HepG2 (cell line): ENCODE measurements around the gene RPL23. TPM values are rescaled to one million over a fixed set of nuclear protein-coding genes. Genes with fewer than 3 reads are reported as not detected.

Source experiments
- ARID4A ChIP-seq: sonication (generic); formaldehyde crosslinking; IDR thresholded peaks from 2 replicates; pipeline ENCODE4 v1.5.0; 2020; ENCODE audit warnings: mild to moderate bottlenecking, missing genetic modification reagents, borderline replicate concordance
- EED ChIP-seq: sonication (generic); formaldehyde crosslinking; IDR thresholded peaks from 2 replicates; pipeline ENCODE4 v1.5.0; 2020; ENCODE audit warnings: mild to moderate bottlenecking, missing genetic modification reagents
- GMEB2 ChIP-seq: IDR thresholded peaks from 2 replicates; pipeline ENCODE4 v1.6.1; 2016; ENCODE audit warnings: missing biosample characterization, missing genetic modification reagents, low read depth
- IKZF1 ChIP-seq: fragments of 450-650 bp; IDR thresholded peaks from 2 replicates; pipeline ENCODE4 v1.7.1; 2016
- IRX3 ChIP-seq: sonication (generic); formaldehyde crosslinking; IDR thresholded peaks from 2 replicates; pipeline ENCODE4 v1.8.1; 2023; ENCODE audit warnings: mild to moderate bottlenecking, low read depth, missing genetic modification reagents, borderline replicate concordance
- KAT7 ChIP-seq: IDR thresholded peaks from 2 replicates; pipeline ENCODE4 v1.6.1; 2018; ENCODE audit warnings: borderline replicate concordance, missing compliant biosample characterization
- KAT8 ChIP-seq: IDR thresholded peaks from 2 replicates; pipeline ENCODE4 v1.6.1; 2016; ENCODE audit warnings: missing genetic modification reagents, missing compliant biosample characterization
- MED1 ChIP-seq: sonication (generic); formaldehyde crosslinking; IDR thresholded peaks from 2 replicates; pipeline ENCODE4 v1.4.0; 2020; ENCODE audit warnings: missing genetic modification reagents
- MTA3 ChIP-seq: sonication (generic); formaldehyde crosslinking; IDR thresholded peaks from 2 replicates; pipeline ENCODE4 v1.4.0; 2020; ENCODE audit warnings: missing genetic modification reagents
- MTERF4 ChIP-seq: sonication (generic); formaldehyde crosslinking; IDR thresholded peaks from 2 replicates; pipeline ENCODE4 v1.8.0; 2023; ENCODE audit warnings: mild to moderate bottlenecking, missing genetic modification reagents
- SOX13 ChIP-seq, 3 experiments: fragments of 450-650 bp in 1 of 3; sonication (generic) in 1 of 3; formaldehyde crosslinking in 1 of 3; IDR thresholded peaks in 2 of 3; conservative IDR thresholded peaks in 1 of 3; 2 replicates each; pipeline versions ENCODE4 v1.5.0 to v1.6.1; 2016 to 2020; ENCODE audit warnings: antibody characterized with exemption in 1 of 3, mild to moderate bottlenecking in 1 of 3, missing compliant biosample characterization in 1 of 3, missing genetic modification reagents in 1 of 3, moderate library complexity in 1 of 3
- SOX5 ChIP-seq: IDR thresholded peaks from 2 replicates; pipeline ENCODE4 v1.6.1; 2016; ENCODE audit warnings: borderline replicate concordance
- SRSF1 ChIP-seq: fragments of 200-400 bp; formaldehyde crosslinking; optimal IDR thresholded peaks from 2 replicates; pipeline ENCODE3; 2017; ENCODE audit warnings: mild to moderate bottlenecking, low read depth, low read length, moderate library complexity
- TBL1XR1 ChIP-seq: fragments of 150-350 bp; IDR thresholded peaks from 2 replicates; pipeline ENCODE4 v1.6.1; 2014; ENCODE audit warnings: borderline replicate concordance, low read length; ENCODE audit not compliant: partially characterized antibody
- ZKSCAN5 ChIP-seq: sonication (generic); formaldehyde crosslinking; IDR thresholded peaks from 2 replicates; pipeline ENCODE4 v1.5.1; 2020; ENCODE audit warnings: mild to moderate bottlenecking, missing genetic modification reagents
- ZNF260 ChIP-seq: sonication (generic); formaldehyde crosslinking; IDR thresholded peaks from 2 replicates; pipeline ENCODE4 v1.4.0; 2020; ENCODE audit warnings: missing genetic modification reagents, low read depth, mild to moderate bottlenecking, borderline replicate concordance
- ZNF282 ChIP-seq: fragments of 450-650 bp; IDR thresholded peaks from 2 replicates; pipeline ENCODE4 v1.6.1; 2018; ENCODE audit not compliant: partially characterized antibody
- ZNF30 ChIP-seq: sonication (generic); formaldehyde crosslinking; IDR thresholded peaks from 2 replicates; pipeline ENCODE4 v1.5.0; 2020; ENCODE audit warnings: mild to moderate bottlenecking, missing genetic modification reagents
- ZNF781 ChIP-seq: sonication (generic); formaldehyde crosslinking; IDR thresholded peaks from 2 replicates; pipeline ENCODE4 v1.5.1; 2020; ENCODE audit warnings: borderline replicate concordance, mild to moderate bottlenecking, missing genetic modification reagents; ENCODE audit errors: not compliant biosample characterization
- polyA plus RNA-seq, 8 experiments: library from polyadenylated mRNA; depleted of rRNA in 3 of 8; stranded (reverse) in 7 of 8; unstranded in 1 of 8; fragments of >200 nt; fragmentation: Illumina TruSeq in 4 of 8; extraction: Trizol in 4 of 8; gene quantifications; 2 replicates each; pipeline versions ENCODE4 v1.2.1 to v1.2.3, GENCODE V29; 2011 to 2016; ENCODE audit warnings: low read depth in 4 of 8, missing spikeins in 1 of 8, mixed read lengths in 1 of 8; ENCODE audit not compliant: insufficient read depth in 1 of 8
- total RNA-seq, 5 experiments: library from RNA; depleted of rRNA; stranded (reverse); fragments of >200 nt; fragmentation: Illumina TruSeq; extraction: Trizol; gene quantifications; 2 replicates each; pipeline ENCODE4 v1.2.3, GENCODE V29; 2016; ENCODE audit warnings: low read depth in 1 of 5

Gene RPL23
- total and polyA plus RNA-seq, 2 of the 13 experiments (the other 11 are each of a cell fraction or from before 2014, with no cell fraction given), result 2,790 to 4,860 TPM

GRCh38 chr17:38853292-38854219 lies at the start of gene RPL23 (continued):
- TF ChIP-seq IRX3 (CRISPR knock-in tag) (peak; percentile 95), SOX13 (IDR thresholded peaks at IDR 0.05) (0 out of 2 replicates have a peak, but pooled peaks have one; percentile 10), SOX13 (CRISPR knock-in tag; conservative IDR thresholded peaks at IDR 0.05 in 1 of 2, IDR thresholded peaks at IDR 0.05 in 1 of 2) (peak in 1 of 2 experiments; percentile 59; a peak in 1 of 4 replicates), MED1 (CRISPR knock-in tag) (peak; percentile 90), TBL1XR1 (peak; percentile 36), MTERF4 (CRISPR knock-in tag) (peak; percentile 85; the same call in 1 of the 2 replicates), SOX5 (CRISPR knock-in tag) (peak; percentile 64), ARID4A (peak; percentile 94; the same call in 1 of the 2 replicates), ZNF260 (no peak), ZNF30 (CRISPR knock-in tag) (no peak), GMEB2 (peak; percentile 47; the same call in 1 of the 2 replicates), KAT8 (CRISPR knock-in tag) (peak; percentile 100), ZNF781 (CRISPR knock-in tag) (peak; percentile 86), MTA3 (no peak), IKZF1 (no peak), EED (CRISPR knock-in tag) (no peak), ZNF282 (no peak), KAT7 (CRISPR knock-in tag) (peak; percentile 88), ZKSCAN5 (CRISPR knock-in tag) (no peak), SRSF1 (peak; percentile 77)
